ENCODE results near the gene ABRACL.

DNA sequence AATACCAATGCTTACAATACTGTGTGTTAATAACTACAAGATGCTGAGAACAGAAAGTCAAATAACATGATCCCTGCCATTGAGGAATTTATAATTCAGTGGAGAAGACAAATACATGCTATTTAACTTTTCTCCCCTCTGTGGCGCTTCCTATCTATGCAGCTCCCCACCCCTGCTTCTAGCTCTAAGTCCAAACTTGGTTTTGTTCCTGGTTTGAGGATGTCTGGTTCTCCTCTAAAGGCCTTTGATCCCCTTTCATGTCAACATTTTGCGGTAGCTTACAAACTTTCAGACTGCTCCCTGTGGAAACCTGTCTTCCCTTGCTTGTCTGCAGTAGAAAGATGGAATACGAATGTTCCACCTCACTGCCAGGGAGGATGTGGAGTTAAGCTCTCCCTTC is 22.1 kb upstream of the ABRACL start:
- TF ChIP-seq, protein P1, sequence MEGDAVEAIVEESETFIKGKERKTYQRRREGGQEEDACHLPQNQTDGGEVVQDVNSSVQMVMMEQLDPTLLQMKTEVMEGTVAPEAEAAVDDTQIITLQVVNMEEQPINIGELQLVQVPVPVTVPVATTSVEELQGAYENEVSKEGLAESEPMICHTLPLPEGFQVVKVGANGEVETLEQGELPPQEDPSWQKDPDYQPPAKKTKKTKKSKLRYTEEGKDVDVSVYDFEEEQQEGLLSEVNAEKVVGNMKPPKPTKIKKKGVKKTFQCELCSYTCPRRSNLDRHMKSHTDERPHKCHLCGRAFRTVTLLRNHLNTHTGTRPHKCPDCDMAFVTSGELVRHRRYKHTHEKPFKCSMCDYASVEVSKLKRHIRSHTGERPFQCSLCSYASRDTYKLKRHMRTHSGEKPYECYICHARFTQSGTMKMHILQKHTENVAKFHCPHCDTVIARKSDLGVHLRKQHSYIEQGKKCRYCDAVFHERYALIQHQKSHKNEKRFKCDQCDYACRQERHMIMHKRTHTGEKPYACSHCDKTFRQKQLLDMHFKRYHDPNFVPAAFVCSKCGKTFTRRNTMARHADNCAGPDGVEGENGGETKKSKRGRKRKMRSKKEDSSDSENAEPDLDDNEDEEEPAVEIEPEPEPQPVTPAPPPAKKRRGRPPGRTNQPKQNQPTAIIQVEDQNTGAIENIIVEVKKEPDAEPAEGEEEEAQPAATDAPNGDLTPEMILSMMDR (IDR thresholded peaks at IDR 0.05): no peak
- TF ChIP-seq POLR2AphosphoS5 (IDR thresholded peaks at IDR 0.05): no peak
- TF ChIP-seq POLR2A (IDR thresholded peaks at IDR 0.05): no peak
